GM19023 (cell line): Measurements from ENCODE around the gene MACROD2.

Experiments
- ATAC-seq: cut with Tn5 transposase; IDR thresholded peaks from one replicate; pipeline ENCODE4 v1.9.1; 2021; ENCODE audit warnings: mild to moderate bottlenecking, moderate library complexity; ENCODE audit not compliant: unreplicated experiment

MACROD2 gene

DNA sequence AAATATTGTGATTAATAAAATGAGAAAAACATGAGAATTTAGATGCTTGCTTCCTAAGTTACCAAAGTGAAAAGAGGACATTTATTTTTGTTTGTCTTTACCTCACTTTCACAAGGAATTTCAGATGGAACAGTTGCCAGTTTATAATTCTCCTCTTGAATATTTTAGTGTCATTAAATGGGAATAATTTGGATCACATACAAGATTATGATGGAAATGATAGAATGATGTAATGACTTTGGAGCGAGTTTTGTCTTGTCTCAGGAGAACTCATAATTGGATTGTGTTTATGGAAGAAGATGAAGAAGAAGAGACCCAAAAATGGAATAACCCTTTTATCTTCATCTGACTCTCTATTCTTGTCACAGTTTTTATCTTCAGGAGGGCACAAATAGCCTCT is 515.0 kb downstream of the MACROD2 start:
- ATAC-seq, result no peak

DNA sequence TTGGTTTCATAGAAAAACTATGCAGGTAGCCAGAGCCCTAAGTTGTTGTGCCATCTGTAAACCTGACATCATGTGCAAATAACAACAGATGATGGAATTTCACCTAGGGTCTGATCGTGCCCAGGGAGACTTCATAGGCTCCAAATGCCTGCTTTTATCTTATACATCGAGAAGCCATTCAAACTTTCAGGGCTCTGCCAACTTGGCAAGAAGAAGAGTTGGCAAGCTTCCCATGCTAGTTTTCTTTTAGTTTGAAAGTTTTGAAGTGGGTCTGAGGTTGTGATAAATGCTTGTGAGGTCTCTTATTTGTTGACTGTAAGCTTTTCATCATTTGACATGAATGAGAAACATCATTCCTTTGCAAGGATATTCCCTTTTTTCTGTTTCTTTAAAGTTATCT is 517.5 kb downstream of the MACROD2 start:
- ATAC-seq, result no peak

DNA sequence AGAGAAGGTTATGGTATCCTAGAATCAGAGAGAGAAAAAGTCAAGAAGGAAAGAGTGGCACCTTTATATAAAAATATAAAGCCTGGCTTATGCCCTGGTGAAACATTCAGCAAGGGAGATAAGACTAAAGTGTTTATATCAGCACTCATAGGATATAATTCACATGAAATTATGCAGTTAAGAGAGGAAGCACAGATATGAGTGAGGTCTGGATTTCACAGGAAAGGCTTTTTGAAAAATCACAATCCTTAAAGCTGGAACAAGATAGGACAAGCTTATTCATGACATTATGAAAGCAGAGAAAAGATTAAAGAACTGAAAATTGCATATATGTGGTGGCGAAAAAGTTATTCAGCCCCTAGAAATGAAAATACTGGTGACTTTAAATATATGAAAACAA is 523.3 kb downstream of the MACROD2 start:
- no peak for ATAC-seq

DNA sequence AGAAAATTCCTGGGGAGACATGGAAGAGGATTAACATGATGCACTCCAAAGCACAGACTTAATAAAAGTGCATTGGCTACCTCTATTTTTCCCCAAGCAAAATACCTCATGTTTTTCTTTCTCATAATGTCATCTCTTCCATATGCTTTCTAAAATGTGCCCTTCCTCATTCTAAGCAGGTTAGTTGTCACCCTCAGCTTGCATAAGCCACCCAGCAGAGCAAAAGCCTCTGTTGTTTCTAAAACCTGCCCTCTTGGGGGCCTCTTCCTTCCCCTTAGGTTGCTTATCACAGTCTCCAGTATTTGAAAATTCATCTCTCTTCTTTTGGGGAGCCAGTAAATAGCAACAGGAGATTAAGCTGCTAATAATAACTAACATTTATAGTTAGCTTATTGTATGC is 525.7 kb downstream of the MACROD2 start:
- ATAC-seq, result no peak

DNA sequence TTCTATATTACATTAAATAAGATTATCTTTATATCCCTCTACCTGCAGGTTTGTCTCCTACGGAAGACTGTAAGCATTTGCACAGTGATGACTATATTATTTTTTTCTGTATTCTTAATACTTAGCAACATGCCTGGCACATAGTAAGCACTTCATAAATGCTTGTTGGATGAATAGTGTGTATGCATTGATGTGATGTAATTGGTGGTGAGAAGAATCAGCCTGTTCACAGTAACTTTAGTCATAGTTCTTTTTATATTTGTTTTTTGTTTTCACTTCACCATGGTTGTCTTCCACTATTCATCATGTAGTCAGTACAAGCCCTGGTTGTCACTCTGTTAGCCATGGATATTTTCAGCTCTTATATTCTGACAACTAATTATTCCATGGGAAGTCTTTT is 526.1 kb downstream of the MACROD2 start:
- no peak for ATAC-seq

DNA sequence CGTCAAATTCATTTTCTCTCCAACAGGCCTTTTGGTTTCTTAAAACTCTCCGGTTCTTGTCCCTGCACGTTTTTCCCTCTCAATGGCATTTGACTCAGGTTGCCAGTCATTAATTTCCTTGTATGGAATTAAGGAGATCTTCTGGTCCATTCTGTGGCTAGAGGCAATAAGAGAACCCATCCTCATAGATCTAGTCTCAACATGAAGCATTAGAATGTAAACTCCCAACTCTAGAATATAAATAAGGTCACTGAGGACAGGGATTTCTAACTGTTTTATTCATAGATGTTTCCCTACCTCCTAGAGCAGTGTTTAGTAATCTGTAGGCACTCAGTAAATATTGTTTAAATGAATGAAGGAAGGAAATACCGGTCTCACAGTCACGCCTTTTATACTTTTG is 527.3 kb downstream of the MACROD2 start:
- no peak for ATAC-seq

DNA sequence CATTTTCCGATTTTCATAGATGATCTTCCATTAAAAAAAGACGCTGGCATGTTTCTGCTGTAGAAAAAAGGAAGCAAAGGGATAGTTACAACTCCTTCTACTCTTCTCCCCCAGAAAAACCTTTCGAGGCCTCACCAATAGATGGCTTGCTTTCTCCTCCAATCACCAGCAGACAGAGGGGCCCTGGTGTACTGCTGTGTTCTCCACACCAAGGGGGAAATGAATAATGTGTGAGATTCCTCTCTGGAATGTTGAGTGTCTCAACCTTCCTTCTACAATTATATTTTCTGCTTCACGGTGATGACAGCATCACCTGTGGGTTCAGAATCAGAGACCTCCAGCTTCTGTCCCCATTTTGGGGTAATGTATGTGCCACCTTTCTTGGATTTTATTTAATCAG is 527.8 kb downstream of the MACROD2 start:
- no peak for ATAC-seq

DNA sequence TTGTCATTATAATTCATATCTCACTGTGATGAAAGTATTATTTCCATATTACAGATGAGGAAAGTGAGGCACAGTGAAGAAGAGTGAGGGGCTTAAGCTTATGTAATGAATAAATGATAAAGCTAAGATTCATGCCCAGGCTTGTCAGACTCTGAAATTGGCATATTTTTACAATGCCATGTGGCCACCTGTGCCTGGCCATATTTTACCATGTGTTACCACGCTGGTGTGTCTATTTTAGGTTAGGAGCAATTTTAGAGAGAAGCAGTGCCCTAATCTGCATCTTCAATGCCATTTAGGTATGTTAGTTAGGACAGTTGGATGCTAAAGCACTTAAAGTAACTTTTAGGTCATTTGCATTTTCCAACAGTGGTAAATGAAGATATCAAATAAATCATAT is 530.1 kb downstream of the MACROD2 start:
- no peak for ATAC-seq

DNA sequence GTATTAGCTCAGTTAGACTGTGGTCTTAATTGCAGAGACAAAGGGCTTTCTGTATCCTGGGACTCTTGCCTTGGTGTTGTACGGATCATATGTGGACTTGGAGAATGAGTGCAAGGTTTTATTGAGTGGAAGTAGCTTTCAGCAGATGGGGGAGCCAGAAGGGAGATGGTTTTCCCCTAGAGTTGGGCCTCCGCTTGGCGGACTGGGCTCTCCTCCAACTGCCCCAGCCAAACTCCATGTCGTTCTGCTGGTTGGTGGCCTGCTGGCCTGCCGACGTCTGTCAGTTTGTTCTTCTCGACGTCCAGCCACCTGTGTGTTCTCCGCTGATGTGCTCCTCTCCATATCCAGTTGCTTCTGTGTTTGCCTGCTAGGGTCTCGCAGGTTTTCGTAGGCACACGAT is 531.6 kb downstream of the MACROD2 start:
- ATAC-seq, result no peak

DNA sequence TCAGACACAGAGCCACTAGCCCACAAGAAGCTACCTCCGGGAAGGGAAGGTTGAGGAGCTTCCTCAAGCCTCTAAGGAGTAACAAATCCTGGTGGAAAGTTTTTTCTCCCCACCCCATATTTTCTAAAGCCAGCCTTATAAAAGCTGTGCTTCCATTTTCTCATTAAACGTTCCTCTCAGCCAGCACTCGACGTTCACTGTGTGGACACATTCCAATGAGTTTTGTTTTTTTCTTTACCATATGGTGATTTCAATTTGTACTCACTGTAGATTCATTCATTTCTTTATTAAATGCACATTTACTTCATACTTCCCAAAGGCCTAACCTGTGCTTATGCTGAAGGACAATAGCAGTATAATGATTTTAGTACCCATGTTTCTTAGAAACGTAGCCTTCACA is 536.5 kb downstream of the MACROD2 start:
- ATAC-seq, result no peak

DNA sequence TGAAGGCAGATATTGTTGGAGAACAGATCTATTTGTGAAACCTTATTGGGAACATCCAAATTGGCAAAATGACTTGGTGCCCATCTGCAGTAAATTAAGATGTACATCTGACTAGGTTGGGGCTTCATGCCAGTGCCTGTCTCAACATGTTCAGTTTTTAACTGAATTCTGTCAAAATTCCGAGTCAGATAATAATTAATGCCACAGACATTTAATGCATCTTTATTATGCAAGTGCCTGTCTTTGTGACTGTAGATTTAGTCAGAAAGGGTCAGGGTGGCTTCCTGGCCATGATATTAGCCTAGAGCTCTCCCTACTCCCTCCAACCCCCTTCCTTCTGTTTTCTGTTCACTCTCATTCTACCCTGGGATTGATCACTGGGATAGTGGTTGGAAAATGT is 541.4 kb downstream of the MACROD2 start:
- no peak for ATAC-seq

DNA sequence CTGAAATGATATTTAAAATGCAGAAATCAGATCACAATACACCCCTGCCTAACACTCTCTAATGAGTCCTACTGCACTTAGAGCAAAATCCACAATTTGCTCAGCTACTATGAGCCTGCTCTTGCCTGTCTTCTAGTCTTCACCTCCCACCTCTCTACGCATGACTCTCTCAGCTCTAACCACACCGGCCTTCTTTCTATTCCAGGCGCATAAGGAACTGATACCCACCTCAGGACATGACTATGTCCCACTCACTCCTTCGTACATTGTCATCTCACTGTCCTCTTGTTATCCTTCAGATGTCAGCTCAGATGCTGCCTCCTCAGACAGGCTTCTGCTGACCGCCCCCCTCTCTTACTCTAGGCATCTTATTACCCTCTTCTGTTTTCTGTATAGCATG is 543.1 kb downstream of the MACROD2 start:
- peak; percentile 92 for ATAC-seq

DNA sequence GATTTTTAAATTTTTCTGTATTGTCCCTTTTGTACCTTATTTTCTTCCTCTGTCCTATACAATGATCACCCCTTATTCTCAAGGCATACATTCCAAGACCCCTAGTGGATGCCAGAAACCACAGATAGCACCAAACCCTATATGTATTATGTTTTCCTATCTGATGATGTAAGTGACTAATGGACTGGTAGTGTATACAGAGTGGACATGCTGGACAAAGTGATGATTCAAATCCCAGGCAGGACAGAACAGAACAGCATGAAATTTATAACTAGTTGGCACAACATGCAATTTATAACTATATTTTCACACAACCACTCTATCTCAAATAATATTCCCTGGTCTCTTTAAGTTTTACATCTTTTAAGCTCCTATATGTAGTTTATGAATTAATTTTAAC is 547.7 kb downstream of the MACROD2 start:
- ATAC-seq, result no peak

DNA sequence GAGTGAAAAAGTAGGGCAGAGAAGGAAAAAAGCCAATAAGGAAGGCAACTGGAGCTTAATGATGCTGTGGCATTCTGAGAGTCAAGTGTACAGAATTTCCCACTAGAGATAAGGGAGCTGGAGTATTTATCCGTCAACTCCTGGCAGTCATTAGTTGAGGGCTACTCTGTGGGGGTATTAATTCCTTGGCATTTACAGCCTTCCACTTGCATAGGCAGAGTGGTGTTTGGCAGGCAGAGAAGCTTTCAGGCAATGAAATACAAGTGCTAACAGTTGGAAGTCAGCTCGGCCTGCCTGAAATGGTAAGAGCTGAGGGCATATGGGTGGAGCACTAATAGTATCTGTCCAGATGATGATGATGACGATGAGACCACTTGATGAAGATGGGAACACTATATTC is 549.4 kb downstream of the MACROD2 start:
- no peak for ATAC-seq

DNA sequence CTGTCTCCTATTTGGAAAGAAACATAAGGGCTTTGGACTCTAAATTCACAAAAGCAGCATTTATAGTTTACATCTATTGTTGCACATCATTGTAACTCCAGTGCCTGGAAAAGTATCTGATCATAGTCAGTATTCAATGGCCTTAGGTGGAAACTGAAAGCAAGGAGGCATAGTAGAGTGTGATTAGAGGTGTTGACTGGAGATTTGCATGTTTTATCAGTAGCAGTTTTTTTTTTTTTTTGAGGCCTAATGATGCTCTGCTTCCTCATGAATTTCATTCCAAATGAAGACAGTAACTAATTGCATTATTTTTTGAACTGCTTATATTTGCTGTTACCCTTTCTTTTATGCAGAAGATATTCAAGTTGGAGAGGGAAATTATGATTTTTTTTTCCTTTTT is 555.3 kb downstream of the MACROD2 start:
- no peak for ATAC-seq

DNA sequence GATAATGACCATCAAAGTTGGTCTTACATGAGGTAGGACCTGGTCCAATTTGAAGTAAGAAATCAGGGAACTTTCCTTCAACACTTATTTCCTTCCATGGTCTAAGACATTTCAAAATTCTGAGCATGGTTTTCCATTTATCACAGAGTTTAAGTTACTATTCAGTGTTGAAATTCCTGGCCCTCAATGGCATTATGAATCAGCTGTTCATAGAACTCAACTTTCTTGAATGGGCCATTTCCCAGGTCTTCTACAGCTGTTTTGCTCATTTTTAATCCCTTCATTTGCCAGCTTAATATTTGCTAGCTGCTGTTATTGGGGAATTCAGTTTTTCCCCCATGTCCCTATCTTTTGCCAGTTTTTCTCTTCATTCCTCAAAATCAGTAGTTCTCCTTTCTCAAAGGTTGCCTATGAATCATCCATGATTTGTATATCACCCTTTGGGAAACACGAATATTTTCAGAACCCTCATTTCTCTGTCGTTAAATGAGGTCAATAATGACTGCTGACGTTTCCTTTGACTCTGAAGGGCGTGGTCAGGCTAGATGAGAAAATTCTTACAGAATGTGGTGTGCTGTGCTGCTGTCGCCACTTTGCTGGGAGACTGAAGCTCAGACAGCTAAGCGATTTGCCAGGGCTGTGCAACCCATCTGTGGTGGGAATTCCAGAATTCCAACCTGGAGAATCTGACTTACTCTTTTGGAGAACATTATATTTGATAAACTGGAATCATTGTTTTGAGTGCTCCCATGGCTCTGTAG is 558.6 kb downstream of the MACROD2 start:
- no peak for ATAC-seq

DNA sequence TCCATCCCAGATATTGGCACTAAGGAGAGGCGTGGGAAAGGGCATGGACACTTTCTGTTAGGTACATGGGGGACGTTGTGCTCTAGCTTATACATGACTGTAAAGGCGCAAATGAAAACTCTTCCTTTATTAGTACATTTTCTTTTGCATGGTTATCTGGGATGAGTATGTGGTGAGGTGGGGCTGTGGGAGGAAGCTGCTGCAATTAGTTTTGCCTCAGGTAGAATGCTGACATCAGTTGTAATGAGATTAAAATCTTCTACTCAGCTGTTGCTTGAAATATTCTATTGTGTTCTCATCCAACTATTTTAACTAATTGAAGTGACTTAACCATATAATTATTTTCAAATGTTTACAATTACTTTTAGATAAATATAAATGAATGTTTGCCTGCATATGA is 560.4 kb downstream of the MACROD2 start:
- ATAC-seq, result no peak

DNA sequence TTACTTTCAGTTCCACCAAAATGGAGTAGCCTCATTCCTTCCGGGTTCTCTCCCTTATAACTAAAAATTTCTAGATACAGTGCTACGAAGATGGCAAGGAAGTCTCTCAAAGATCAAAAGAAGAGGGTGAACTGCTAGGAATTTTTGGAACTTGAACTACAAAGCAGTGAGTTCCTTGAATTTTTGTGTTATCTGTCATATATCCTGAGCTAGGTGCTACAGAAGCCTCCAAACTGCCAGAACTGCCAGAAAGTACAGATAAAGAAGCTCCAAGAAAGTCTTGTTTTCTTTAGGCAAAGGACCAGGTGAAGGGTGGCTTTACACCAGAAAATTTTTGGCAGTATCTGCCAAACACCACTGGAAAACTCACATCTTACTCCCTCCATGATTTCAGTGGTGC is 560.9 kb downstream of the MACROD2 start:
- no peak for ATAC-seq

DNA sequence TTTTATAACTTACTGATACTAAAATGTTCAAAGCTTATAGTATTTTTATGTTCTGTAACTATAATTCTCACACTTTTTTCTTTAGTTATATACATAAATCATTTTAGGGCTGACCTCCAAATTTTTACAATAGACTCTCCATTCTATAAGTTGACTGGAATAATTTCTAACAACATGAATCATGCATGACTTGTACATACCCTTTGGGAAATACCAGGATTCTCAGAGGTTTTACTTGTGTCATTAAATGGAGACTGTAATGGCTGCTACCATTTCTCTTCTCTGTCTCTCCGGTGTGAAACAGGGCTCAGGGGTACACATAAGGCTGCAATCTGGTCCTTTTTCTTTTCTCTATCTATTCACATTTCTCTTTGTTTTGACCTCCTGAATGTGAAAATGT is 564.3 kb downstream of the MACROD2 start:
- ATAC-seq, result no peak

DNA sequence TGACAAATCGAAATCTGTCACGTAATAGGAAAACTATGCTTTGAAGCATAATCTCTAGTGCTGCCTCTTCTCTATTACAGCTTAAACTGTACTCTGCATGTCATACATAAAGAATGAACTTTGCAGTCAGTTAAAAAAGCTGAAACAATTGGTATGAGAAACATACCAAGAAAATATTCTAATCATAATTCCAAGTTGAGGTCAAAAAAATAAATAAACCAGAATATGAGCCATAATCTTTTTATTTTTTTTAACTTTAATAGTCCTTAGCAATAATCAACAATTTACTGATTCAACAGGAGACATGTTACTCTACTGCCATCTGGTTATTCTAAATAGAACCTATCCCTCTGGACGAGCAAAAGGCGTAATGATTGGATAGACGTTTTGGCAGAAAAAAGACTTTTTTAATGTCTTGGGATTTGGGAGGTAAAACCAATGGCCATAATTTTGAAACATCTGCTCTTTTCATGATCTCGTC is 566.5 kb downstream of the MACROD2 start:
- no peak for ATAC-seq

DNA sequence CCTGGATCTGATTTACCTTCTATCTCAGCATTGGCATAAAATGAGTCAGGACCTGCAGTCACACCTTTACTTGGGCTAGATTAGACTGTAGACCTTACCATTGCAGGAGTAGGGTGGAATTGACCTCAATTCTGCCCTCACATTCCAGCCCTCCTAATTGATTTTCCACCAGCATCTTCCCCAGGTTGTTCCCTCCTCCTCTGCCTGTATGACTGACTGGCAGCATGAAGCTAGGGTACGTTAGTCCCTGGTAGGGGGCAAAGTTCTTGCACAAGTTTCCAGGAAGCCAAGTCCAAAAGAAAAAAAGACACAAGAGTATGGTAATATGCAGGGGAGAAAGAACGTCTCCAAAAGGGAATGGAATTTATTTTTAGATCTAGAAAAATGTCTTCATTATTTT is 567.7 kb downstream of the MACROD2 start:
- ATAC-seq, result no peak

DNA sequence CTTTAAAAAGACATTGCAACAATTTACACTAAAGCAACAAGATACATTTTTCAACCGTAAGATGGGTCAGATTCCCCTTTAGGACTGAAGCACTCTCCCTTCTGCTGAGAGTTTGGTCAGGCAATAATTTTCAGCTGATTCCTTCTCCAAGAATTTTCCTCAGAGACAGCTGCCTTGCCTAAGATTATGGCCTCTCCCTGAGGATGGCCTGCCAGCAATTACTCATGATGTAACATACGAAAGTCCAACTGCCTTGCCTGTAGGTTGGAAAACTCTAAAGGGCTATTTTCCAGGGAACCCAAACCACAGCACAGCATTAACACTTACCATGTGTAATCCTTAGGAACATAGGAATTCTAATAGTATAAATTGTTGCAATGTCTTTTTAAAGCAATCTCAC is 571.2 kb downstream of the MACROD2 start:
- no peak for ATAC-seq

DNA sequence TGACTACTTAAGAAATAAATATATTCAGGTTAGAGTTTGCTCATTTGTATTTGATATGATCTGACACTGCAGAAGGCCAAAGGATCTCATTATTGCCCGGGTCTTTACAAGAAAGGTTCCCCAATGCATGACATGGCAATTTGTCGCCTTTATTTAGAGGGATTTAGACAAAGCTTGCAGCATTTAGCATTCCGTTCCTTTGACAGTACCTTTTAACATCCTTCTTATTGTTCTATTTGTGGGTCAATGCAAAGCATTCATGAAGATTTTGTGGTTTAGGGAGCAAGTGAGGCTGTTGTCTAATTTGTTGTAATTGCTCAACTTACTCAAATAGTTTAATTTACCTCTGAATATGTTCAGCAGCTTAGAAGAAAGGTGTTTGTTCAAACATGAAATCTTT is 572.9 kb downstream of the MACROD2 start:
- ATAC-seq, result no peak
